GM19351 (cell line): ENCODE results near the gene PRRG2.
A peak's percentile ranks its signal among the peaks of the same experiment; 100 is the strongest.

Experiments
- ATAC-seq: cut with Tn5 transposase; IDR thresholded peaks from one replicate; pipeline ENCODE4 v1.9.1; 2021; ENCODE audit warnings: mild to moderate bottlenecking, moderate library complexity; ENCODE audit not compliant: unreplicated experiment

PRRG2 gene

GRCh38 chr19:49581007-49581508 lies at the start of gene PRRG2:
TSS of gene PRRG2 (plus strand) at chr19:49581316. CDS start at chr19:49583220, 1,904 bp downstream.
- no peak for ATAC-seq

DNA sequence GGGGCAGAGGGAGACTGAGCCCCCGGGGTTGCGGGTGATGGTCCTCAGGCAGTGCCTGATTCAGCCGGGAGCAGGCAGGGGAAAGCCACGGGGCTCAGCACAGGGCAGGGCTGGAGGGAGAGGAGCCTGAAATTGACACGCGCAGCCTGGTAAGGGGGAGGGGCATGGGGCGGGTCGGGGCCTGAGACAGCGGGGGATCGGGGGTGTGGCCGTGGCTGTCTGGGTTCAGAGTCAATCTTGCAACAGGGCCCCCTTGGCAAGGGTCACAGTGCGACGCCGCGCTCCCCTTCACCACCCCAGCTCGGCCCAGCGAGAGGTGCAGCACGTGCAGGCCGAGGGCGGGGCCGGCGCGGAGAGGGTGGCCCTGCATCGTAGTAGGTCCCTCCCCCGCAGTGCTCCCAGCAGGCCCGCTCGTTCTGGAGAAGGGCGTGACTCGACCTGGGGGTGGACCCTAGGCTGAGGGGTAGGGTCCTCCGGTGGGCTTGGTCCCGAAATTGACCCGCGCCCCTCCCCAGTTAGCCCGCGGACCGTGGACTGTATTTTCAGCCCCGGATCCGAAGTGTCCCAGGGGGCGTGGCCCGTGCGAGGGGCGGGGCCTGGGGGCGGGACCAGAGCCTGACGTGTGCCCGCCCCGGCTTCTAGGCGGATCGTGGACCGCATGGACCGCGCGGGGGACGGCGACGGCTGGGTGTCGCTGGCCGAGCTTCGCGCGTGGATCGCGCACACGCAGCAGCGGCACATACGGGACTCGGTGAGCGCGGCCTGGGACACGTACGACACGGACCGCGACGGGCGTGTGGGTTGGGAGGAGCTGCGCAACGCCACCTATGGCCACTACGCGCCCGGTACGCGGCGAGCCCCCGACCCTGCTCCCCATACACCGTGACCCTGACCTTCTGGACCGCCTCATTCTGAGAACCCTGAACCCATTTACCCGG lies 47.3 kb upstream of the PRRG2 start:
- ATAC-seq, result peak; percentile 71

DNA sequence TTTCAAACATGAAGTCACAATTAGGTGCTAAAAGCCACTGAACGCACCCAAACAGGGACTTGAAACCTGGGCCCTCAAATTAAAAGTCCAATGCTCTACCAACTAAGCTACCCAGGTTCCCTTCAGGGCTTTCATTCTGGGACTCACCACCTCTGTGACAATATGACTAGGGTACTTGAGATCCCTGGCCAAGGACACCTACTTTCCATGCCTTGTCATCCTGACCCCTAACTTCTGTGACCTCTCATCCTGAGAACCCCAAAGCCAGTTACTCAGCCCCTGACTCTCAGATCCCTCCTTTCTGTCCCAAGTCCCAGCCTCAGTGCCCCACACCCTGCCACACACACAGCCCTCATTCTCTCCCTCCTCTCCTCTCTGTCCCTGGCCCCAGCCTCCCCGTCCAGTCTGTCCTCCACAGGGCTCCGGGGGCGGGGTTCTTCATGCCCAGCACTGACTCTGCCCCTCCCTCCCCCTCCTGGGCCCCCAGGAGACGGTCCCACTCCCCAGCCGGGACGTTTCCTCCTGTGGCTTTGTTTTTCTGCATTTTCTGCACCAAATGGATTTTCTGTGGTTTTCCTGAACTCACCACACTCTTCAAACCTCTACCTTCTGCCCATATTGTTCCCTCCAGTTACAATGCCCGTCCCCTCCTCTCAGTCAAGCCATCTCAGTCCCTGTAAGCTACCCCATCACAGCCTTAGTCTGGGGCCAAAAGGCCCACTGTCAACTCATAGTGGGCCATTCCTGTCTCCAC lies 46.3 kb upstream of the PRRG2 start:
- no peak for ATAC-seq

- ATAC-seq, result no peak
Observed at GRCh38 chr19:49536921-49537462, 44.1 kb upstream of the PRRG2 start.

GRCh38 chr19:49538643-49539042 lies 42.5 kb upstream of the PRRG2 start:
- ATAC-seq, result no peak

- no peak for ATAC-seq
Observed at GRCh38 chr19:49539192-49539952, 41.7 kb upstream of the PRRG2 start.

GRCh38 chr19:49541914-49542313 lies 39.2 kb upstream of the PRRG2 start:
- no peak for ATAC-seq

DNA sequence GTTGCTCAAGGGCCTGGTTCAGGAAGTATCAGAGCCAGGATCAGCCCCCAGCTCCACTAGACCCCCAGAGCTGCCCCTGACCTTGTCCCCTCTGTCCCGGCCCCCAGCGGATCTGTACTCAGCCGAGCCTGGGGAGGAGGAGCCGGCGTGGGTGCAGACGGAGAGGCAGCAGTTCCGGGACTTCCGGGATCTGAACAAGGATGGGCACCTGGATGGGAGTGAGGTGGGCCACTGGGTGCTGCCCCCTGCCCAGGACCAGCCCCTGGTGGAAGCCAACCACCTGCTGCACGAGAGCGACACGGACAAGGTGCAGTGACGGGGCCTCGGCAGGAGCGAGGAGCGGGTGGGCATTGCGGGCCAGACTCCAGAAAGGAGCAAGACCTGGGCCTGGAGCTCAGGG lies 38.7 kb upstream of the PRRG2 start:
- no peak for ATAC-seq

DNA sequence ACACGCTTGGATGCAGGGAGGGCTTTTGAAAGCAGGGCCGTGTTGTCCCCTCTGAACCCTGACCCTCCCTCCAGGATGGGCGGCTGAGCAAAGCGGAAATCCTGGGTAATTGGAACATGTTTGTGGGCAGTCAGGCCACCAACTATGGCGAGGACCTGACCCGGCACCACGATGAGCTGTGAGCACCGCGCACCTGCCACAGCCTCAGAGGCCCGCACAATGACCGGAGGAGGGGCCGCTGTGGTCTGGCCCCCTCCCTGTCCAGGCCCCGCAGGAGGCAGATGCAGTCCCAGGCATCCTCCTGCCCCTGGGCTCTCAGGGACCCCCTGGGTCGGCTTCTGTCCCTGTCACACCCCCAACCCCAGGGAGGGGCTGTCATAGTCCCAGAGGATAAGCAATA lies 38.1 kb upstream of the PRRG2 start:
- no peak for ATAC-seq

GRCh38 chr19:49544154-49544553 lies 37.0 kb upstream of the PRRG2 start:
- ATAC-seq, result no peak

DNA sequence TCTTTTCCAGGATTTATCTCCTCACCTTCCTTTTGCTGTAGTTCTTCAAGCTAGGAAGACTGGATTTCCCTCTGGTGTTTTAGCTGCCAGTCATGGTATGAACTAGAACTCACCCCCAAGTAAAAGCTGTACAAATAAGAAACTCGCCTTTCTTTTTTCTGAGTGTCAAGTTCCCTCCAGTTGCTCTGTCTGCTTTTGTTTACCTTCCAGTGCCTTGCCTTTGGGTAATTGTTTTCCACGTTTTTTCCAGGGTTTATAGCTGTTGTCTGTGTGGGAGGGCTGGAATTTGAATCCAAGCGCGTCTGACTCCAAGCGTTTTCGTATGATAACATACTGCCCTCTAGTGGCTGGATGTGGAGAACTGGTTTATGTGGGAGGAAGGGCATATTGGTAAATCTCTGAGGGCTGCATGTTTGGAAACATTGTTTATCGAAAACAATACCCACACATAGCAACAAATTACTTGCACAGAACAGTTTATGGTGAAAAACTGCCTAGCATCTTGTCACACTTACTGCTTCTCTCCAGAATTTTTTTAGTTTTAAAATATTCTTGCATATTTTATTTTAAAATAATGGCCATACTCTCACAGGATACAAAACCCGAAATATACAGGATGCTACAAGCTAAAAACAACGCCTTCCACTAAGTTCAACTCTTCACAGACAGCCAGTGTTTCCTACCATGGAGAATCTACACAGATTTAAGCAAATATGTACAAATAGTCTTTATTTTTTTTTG lies 34.1 kb upstream of the PRRG2 start:
- no peak for ATAC-seq

DNA sequence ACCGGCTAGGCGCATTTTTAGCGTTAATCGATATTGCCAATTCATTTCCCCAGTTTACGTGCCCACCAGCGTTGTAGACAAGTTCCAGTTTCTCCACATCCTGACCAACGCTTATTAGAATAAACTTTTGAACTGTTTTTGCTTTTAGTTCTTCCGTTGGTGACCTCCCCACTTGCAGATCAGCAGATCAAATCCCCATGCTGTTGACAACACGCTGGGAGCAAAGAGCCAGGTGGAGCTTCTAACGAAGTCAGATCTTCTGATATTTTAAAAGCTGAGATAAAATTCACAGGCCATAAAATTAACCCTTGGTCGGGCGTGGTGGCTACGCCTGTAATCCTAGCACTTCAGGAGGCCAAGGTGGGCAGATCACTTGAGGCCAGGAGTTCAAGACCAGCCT lies 32.1 kb upstream of the PRRG2 start:
- no peak for ATAC-seq

- ATAC-seq, result no peak
Observed at GRCh38 chr19:49551531-49551930, 29.6 kb upstream of the PRRG2 start.

DNA sequence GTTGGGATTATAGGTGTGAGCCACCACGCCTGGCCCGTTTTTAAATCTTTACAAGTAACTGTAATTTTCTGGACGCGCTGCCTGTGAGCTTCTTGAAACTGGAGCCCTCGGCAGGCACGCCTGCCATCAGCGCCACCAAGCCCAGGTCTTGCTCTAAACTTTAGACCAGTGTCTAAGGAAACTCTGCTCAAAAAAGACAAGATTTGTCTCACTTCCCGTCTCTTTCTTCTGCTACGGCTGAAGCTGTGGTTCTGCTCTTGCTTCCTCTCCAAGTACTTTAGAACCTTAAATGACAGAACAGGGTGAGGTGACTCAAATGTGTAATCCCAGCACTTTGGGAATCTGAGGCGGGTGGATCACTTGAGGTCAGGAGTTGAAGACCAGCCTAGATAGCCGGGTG lies 28.4 kb upstream of the PRRG2 start:
- no peak for ATAC-seq

GRCh38 chr19:49553451-49554271 lies 27.5 kb upstream of the PRRG2 start:
- no peak for ATAC-seq

DNA sequence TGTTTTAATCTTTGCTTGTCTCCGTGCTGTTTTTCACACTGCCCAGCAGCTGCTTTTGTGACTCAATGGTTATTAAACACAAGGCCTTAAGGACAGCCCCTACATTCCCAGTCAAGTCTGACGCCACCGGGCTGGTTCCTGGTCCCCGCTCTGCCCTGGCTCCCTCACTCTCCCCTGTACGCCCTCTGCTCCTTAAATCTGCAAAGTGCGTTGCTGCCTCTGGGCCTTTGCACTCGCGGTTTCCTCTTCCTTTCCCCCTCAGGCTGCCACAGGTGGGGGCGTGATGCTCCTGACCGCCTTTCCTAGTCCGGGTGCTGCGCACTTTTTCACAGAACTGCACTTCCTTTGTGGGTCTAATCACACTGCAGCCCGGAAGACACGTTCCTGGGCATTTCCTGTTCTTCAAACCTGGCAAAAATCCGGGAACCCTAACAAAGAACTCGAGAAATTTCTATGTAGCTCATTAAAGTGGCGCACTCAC lies 26.4 kb upstream of the PRRG2 start:
- ATAC-seq, result no peak

GRCh38 chr19:49555600-49556411 lies 25.3 kb upstream of the PRRG2 start:
- no peak for ATAC-seq
